ENCODE data around the gene SPINT3. TPM values are rescaled to one million over a fixed set of nuclear protein-coding genes. Genes with fewer than 3 reads are reported as not detected.

Gene SPINT3
- total RNA-seq, 2 donors from 2014 or later: not detected

- TF ChIP-seq CTCF (IDR thresholded peaks at IDR 0.05): no peak
- Histone ChIP-seq H3K9ac (ENCODE audit: low read depth in 2 of 2, low read length in 2 of 2) (no peak overlapping the region), H3K9me3 (no peaks in the 10 kb centered on the region), H3K36me3 (no peaks in the 10 kb centered on the region), H3K4me1 (no peaks in the 10 kb centered on the region), H3K27me3 (no peaks in the 10 kb centered on the region), H3K4me3 (no peak overlapping the region), H3K27ac (no peak overlapping the region)
- DNase-seq: no peak
- intact Hi-C loops (cut with DNase I): no loop called here
These were observed 6.3 kb downstream of the SPINT3 start for GRCh38 chr20:45509091-45509490.

- Histone ChIP-seq H3K9me3 (no peaks in the 10 kb centered on the region), H3K4me3 (no peak overlapping the region), H3K27ac (no peak overlapping the region), H3K4me1 (no peaks in the 10 kb centered on the region), H3K9ac (ENCODE audit: low read depth in 2 of 2, low read length in 2 of 2) (no peak overlapping the region), H3K36me3 (no peaks in the 10 kb centered on the region), H3K27me3 (no peaks in the 10 kb centered on the region)
- no peak for TF ChIP-seq CTCF (IDR thresholded peaks at IDR 0.05)
- no peak for DNase-seq
- intact Hi-C loops (cut with DNase I): no loop called here
These were observed 7.1 kb downstream of the SPINT3 start for GRCh38 chr20:45508068-45508886.

- Histone ChIP-seq H3K4me1 (no peaks in the 10 kb centered on the region), H3K4me3 (no peak overlapping the region), H3K27me3 (no peaks in the 10 kb centered on the region), H3K9ac (ENCODE audit: low read depth in 2 of 2, low read length in 2 of 2) (no peak overlapping the region), H3K36me3 (no peaks in the 10 kb centered on the region), H3K27ac (no peak overlapping the region), H3K9me3 (no peaks in the 10 kb centered on the region)
- no peak for TF ChIP-seq CTCF (IDR thresholded peaks at IDR 0.05)
- DNase-seq: no peak
- intact Hi-C loops (cut with DNase I): no loop called here
These were observed 8.2 kb downstream of the SPINT3 start for GRCh38 chr20:45507011-45507820.

- DNase-seq: no peak
- Histone ChIP-seq H3K4me1 (no peaks in the 10 kb centered on the region), H3K27me3 (no peaks in the 10 kb centered on the region), H3K36me3 (no peaks in the 10 kb centered on the region), H3K27ac (no peak overlapping the region), H3K4me3 (no peak overlapping the region), H3K9me3 (no peaks in the 10 kb centered on the region), H3K9ac (ENCODE audit: low read depth in 2 of 2, low read length in 2 of 2) (no peak overlapping the region)
- intact Hi-C loops (cut with DNase I): no loop called here
- no peak for TF ChIP-seq CTCF (IDR thresholded peaks at IDR 0.05)
These were observed 9.0 kb downstream of the SPINT3 start for GRCh38 chr20:45506398-45506797.

GRCh38 chr20:45503403-45503802 is 12.0 kb downstream of the SPINT3 start:
- H3K9ac ChIP-seq (ENCODE audit: low read depth in 2 of 2, low read length in 2 of 2): no peak overlapping the region
- H3K4me1 ChIP-seq: peaks cover 4% of the 10 kb centered on the region
- H3K27ac ChIP-seq: no peak overlapping the region
- DNase-seq: no peak
- no peak overlapping the region for H3K4me3 ChIP-seq
- no peaks in the 10 kb centered on the region for H3K36me3 ChIP-seq
- no peak for TF ChIP-seq CTCF (IDR thresholded peaks at IDR 0.05)
- intact Hi-C loops (cut with DNase I): no loop called here
- H3K27me3 ChIP-seq: no peaks in the 10 kb centered on the region
- H3K9me3 ChIP-seq: no peaks in the 10 kb centered on the region

All from colonic mucosa (tissue), 4 donors.